Ovary (tissue), 9 donors: Measurements from ENCODE around the gene ADGRE1. TPM values are rescaled to one million over a fixed set of nuclear protein-coding genes. Genes with fewer than 3 reads are reported as not detected.

ENCODE experiments used
- DNase-seq, 5 donors: peaks; one replicate each; pipeline ENCODE4 v3.0.0-alpha.2; 2019 to 2020
- H3K27ac ChIP-seq, 2 donors: fragments of 200-600 bp; one replicate each; pipeline versions ENCODE4 v1.5.1 to v1.8.0; 2019 to 2022
- H3K27me3 ChIP-seq: fragments of 200-600 bp; one replicate; pipeline ENCODE4 v1.8.0; 2022
- H3K36me3 ChIP-seq: fragments of 200-600 bp; sonication (generic); one replicate; pipeline ENCODE4 v1.5.1; 2019
- H3K4me1 ChIP-seq: one replicate; pipeline ENCODE4 v1.8.1; 2013; ENCODE audit warnings: mild to moderate bottlenecking, moderate library complexity; ENCODE audit not compliant: insufficient read depth
- H3K4me3 ChIP-seq: fragments of 200-600 bp; sonication (generic); one replicate; pipeline ENCODE4 v1.5.1; 2017
- H3K9me3 ChIP-seq, 2 donors: fragments of 200-600 bp in 1 of 2; sonication (generic) in 1 of 2; one replicate each; pipeline versions ENCODE4 v1.5.1 to v1.8.1; 2013 to 2019; ENCODE audit warnings: mild to moderate bottlenecking in 1 of 2, moderate library complexity in 1 of 2
- CTCF ChIP-seq, 3 donors: fragments of 450-650 bp in 2 of 3; fragments of 200-600 bp in 1 of 3; IDR thresholded peaks; one replicate each; pipeline versions ENCODE4 v1.5.1 to v1.8.0; 2016 to 2022; ENCODE audit warnings: antibody characterized with exemption in 3 of 3, mild to moderate bottlenecking in 1 of 3
- EP300 ChIP-seq: sonication (generic); formaldehyde crosslinking; IDR thresholded peaks from one replicate; pipeline ENCODE4 v1.6.1; 2017; ENCODE audit warnings: antibody characterized with exemption
- POLR2A ChIP-seq: fragments of 450-650 bp; IDR thresholded peaks from one replicate; pipeline ENCODE4 v1.6.1; 2017; ENCODE audit warnings: antibody characterized with exemption, mild to moderate bottlenecking, moderate library complexity
- WGBS, 3 donors: extraction: QIAGEN DNeasy Blood & Tissue Kit in 1 of 3; methylation state at CpG; one replicate each; pipeline versions ENCODE4 v1.1.5 to v1.1.7; 2013 to 2017; 5-methylcytosine and 5-hydroxymethylcytosine counted together
- intact Hi-C, 4 donors: fragments of 100-400 bp; cut with DNase I; formaldehyde crosslinking; loops; one replicate each; pipeline versions ENCODE4 v1.11.0 to v1.15.1; 2022 to 2023
- polyA plus RNA-seq, 2 donors: library from polyadenylated mRNA; stranded (reverse); fragments of 200-250 nt in 1 of 2; fragments of 350-450 nt in 1 of 2; fragmentation: Illumina TruSeq in 1 of 2; extraction: RNeasy Lipid Tissue Mini Kit (QIAGEN cat#74804) in 1 of 2; gene quantifications; one replicate each; pipeline ENCODE4 v1.2.3, GENCODE V29; 2013 to 2014
- total RNA-seq, 7 donors: library from RNA; depleted of rRNA in 2 of 7; stranded (reverse); fragments of >200 nt in 2 of 7; fragmentation: NEBNext Ultra II Directional in 3 of 7; extraction: Animal tissue kit (Norgen Biotek cat#: 25700) in 3 of 7; gene quantifications; one replicate each; pipeline versions ENCODE4 v1.1.0 to v1.2.4, GENCODE V29; 2016 to 2023
- donor health status: DM: no; HTN: no; CAD: no; lungs with moderate emphysema.
- donor health status: DM: no; HTN: no; CAD: no.
- donor health status: Bipolar disorder and iron deficiency.
- donor health status: DM: yes; HTN: yes; CAD: no.
- donor health status: DM: no; HTN: no; CAD: no.
- donor health status: DM: yes; HTN: yes; CAD: no.

ADGRE1 gene
- total and polyA plus RNA-seq, 9 donors = 0.05 to 0.80 (median 0.23) TPM; not detected in 1

- TF ChIP-seq EP300 (no peak), POLR2A (no peak), CTCF (IDR thresholded peaks at IDR 0.05) (no peak)
- Histone ChIP-seq H3K27me3 (no peaks in the 10 kb centered on the region), H3K4me3 (no peak overlapping the region), H3K4me1 (no peaks in the 10 kb centered on the region), H3K9me3 (no peaks in the 10 kb centered on the region), H3K27ac (no peak overlapping the region), H3K36me3 (no peaks in the 10 kb centered on the region)
- intact Hi-C loops = no loop called here
- no peak for DNase-seq
- 90 to 92% (median 91%) methylated on average over 10 to 11 of the region's 11 CpGs for WGBS, 3 donors
These were observed 39.6 kb upstream of the ADGRE1 start for GRCh38 chr19:6847828-6848200.

- Histone ChIP-seq H3K4me3 (no peak overlapping the region), H3K27me3 (no peaks in the 10 kb centered on the region), H3K9me3 (no peaks in the 10 kb centered on the region), H3K36me3 (no peaks in the 10 kb centered on the region), H3K27ac (no peak overlapping the region), H3K4me1 (no peaks in the 10 kb centered on the region)
- intact Hi-C loops = no loop called here
- WGBS, 3 donors = 73 to 84% (median 75%) methylated on average over 3 of the region's 3 CpGs
- no peak for DNase-seq
- TF ChIP-seq POLR2A (no peak), CTCF (IDR thresholded peaks at IDR 0.05) (no peak), EP300 (no peak)
These were observed 38.4 kb upstream of the ADGRE1 start for GRCh38 chr19:6848986-6849385.

GRCh38 chr19:6849876-6850275, 37.5 kb upstream of the ADGRE1 start:
- intact Hi-C loops = no loop called here
- Histone ChIP-seq H3K4me3 (no peak overlapping the region), H3K27ac (no peak overlapping the region), H3K27me3 (no peaks in the 10 kb centered on the region), H3K36me3 (no peaks in the 10 kb centered on the region), H3K9me3 (no peaks in the 10 kb centered on the region), H3K4me1 (no peaks in the 10 kb centered on the region)
- no peak for TF ChIP-seq CTCF (IDR thresholded peaks at IDR 0.05)
- TF ChIP-seq POLR2A = no peak
- no peak for TF ChIP-seq EP300
- no peak for DNase-seq
- 4 to 24% (median 9%) methylated on average over 2 of the region's 2 CpGs for whole genome bisulfite sequencing, 3 donors

- Histone ChIP-seq H3K27ac (no peak overlapping the region), H3K4me3 (no peak overlapping the region), H3K27me3 (no peaks in the 10 kb centered on the region), H3K9me3 (no peaks in the 10 kb centered on the region), H3K36me3 (no peaks in the 10 kb centered on the region), H3K4me1 (no peaks in the 10 kb centered on the region)
- 52 to 67% (median 58%) methylated on average over 1 of the region's 1 CpG for WGBS, 3 donors
- no peak for DNase-seq
- no peak for TF ChIP-seq POLR2A
- no peak for TF ChIP-seq EP300
- no peak for TF ChIP-seq CTCF (IDR thresholded peaks at IDR 0.05)
- intact Hi-C loops = no loop called here
These were observed 36.0 kb upstream of the ADGRE1 start for GRCh38 chr19:6851359-6851758.

- TF ChIP-seq CTCF (IDR thresholded peaks at IDR 0.05) (no peak), POLR2A (no peak), EP300 (no peak)
- no peaks in the 10 kb centered on the region for H3K27me3 ChIP-seq
- intact Hi-C loops = no loop called here
- H3K9me3 ChIP-seq = no peaks in the 10 kb centered on the region
- WGBS, 3 donors = 87 to 93% (median 90%) methylated on average over 1 of the region's 1 CpG
- no peak overlapping the region for H3K27ac ChIP-seq
- no peaks in the 10 kb centered on the region for H3K36me3 ChIP-seq
- H3K4me1 ChIP-seq = no peaks in the 10 kb centered on the region
- no peak overlapping the region for H3K4me3 ChIP-seq
- no peak for DNase-seq
These were observed 35.4 kb upstream of the ADGRE1 start for GRCh38 chr19:6852001-6852400.
